Esophagus mucosa (tissue), 1 donor: ENCODE data around the gene PPP1R26. TPM values are rescaled to one million over a fixed set of nuclear protein-coding genes. Genes with fewer than 3 reads are reported as not detected.

Source experiments
- total RNA-seq: library from RNA; stranded (reverse); gene quantifications from one replicate; pipeline ENCODE4 v1.2.4, GENCODE V29; 2023
- donor health status: DM: yes; HTN: yes; CAD: no.

PPP1R26 gene
- total RNA-seq, 1 donor from 2014 or later: 5.2 TPM

Other genes starting within 250 kb of the PPP1R26 start
- 25.5 TPM for gene MRPS2, start 20.9 kb downstream of the PPP1R26 start, total RNA-seq
- gene LCN1, start 41.7 kb downstream of the PPP1R26 start, total RNA-seq: not detected
- not detected for gene OBP2A, start 66.3 kb downstream of the PPP1R26 start, total RNA-seq
- not detected for gene PAEP, start 82.0 kb downstream of the PPP1R26 start, total RNA-seq
- not detected for gene GLT6D1, start 159.8 kb downstream of the PPP1R26 start, total RNA-seq
- gene LCN9, start 183.5 kb downstream of the PPP1R26 start, total RNA-seq: not detected
- not detected for gene SOHLH1, start 219.7 kb downstream of the PPP1R26 start, total RNA-seq
- gene KCNT1, start 222.4 kb downstream of the PPP1R26 start, total RNA-seq: not detected